Naive thymus-derived CD8-positive, alpha-beta T cell (primary cell): ENCODE results near the gene TYSND1. TPM values are rescaled to one million over a fixed set of nuclear protein-coding genes. Genes with fewer than 3 reads are reported as not detected.
A peak's percentile ranks its signal among the peaks of the same experiment; 100 is the strongest.
"Not testable (repeated sequence)": the region's sequence is repeated elsewhere in the genome, so short reads cannot be mapped to it uniquely, and the experiment has no call there.

Experiments used
- ATAC-seq, 2 donors: fragments of 150-1000 bp; cut with Tn5 transposase in 1 of 2; sonication (Bioruptor Pico), chemical (Tn5 transposase) in 1 of 2; 1 replicate in 1 of 2; 2 replicates in 1 of 2; pipeline ENCODE4 v1.10.0; 2021; ENCODE audit warnings: mild to moderate bottlenecking in 2 of 2, moderate library complexity in 2 of 2
- POLR2A ChIA-PET: fragments of 350-600 bp; sonication (Branson Sonifier 250); formaldehyde crosslinking; loops from one replicate; lab custom pipeline; 2021; ENCODE audit warnings: antibody characterized with exemption; lab: Charles Lee
- DNase-seq, 10 donors: peaks; one replicate each; pipeline versions ENCODE4 v3.0.0 to v3.0.0-alpha.2; 2020 to 2022
- H3K27ac Mint-ChIP-seq, 10 donors: one replicate each; pipeline ENCODE4 v1.8.0; 2020 to 2022; ENCODE audit warnings: mild to moderate bottlenecking in 10 of 10, mixed read lengths in 10 of 10, moderate library complexity in 4 of 10, inconsistent platforms in 1 of 10
- H3K27me3 Mint-ChIP-seq, 5 donors: one replicate each; pipeline ENCODE4 v1.8.0; 2021 to 2022; ENCODE audit warnings: mixed read lengths in 5 of 5
- H3K36me3 Mint-ChIP-seq, 3 donors: one replicate each; pipeline ENCODE4 v1.8.0; 2020 to 2022; ENCODE audit warnings: mixed read lengths in 3 of 3, mild to moderate bottlenecking in 2 of 3, inconsistent platforms in 1 of 3
- H3K4me1 Mint-ChIP-seq, 4 donors: one replicate each; pipeline ENCODE4 v1.8.0; 2021 to 2022; ENCODE audit warnings: mixed read lengths in 4 of 4
- H3K4me3 Mint-ChIP-seq, 10 donors: one replicate each; pipeline ENCODE4 v1.8.0; 2020 to 2022; ENCODE audit warnings: mild to moderate bottlenecking in 10 of 10, mixed read lengths in 10 of 10, moderate library complexity in 6 of 10, inconsistent platforms in 1 of 10
- H3K9me3 Mint-ChIP-seq, 9 donors: one replicate each; pipeline ENCODE4 v1.8.0; 2020 to 2022; ENCODE audit warnings: mixed read lengths in 9 of 9, mild to moderate bottlenecking in 3 of 9, inconsistent platforms in 1 of 9, moderate library complexity in 1 of 9
- polyA plus RNA-seq, 3 donors: library from polyadenylated mRNA; unstranded; fragments of 300-500 nt; fragmentation: Illumina TruSeq; gene quantifications; one replicate each; pipeline ENCODE4 v1.2.3, GENCODE V29; 2021
- total RNA-seq, 8 experiments: library from RNA in 2 of 8; stranded (reverse) in 2 of 8; gene quantifications; one replicate each; pipeline ENCODE4 v1.2.3 and lab custom pipeline; 2021 to 2026

The TYSND1 gene
- total and polyA plus RNA-seq, 5 experiments from 2014 or later, result 23.0 to 35.3 (median 28.8) TPM

DNA sequence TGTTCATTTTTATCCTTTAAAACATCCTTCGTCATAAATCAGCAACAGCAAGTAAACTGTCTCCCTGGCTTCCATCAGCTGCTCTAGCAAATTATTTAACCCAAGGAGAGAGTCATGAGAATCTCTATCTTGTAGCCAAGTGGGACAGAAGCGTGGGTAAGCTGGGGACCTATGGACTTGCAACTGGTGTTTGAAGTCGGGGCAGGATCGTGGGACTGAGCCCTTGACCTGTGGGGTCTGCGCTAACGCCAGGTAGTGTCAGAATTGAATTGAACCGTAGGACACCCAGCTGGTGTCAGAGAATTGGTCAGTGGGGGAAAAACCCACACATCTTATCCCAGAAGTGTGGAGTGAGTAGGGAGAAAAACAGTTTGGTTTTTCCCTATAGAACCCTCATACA, 27.3 kb downstream of the TYSND1 start:
- peaks cover 0 to 9% (median 6%) of the 10 kb centered on the region in 3 donors for H3K36me3 Mint-ChIP-seq
- H3K27ac Mint-ChIP-seq, result no peak overlapping the region
- H3K4me1 Mint-ChIP-seq, result peaks cover 0 to 12% (median 7%) of the 10 kb centered on the region in 4 donors
- no peaks in the 10 kb centered on the region for H3K9me3 Mint-ChIP-seq
- H3K27me3 Mint-ChIP-seq, result no peaks in the 10 kb centered on the region
- POLR2A ChIA-PET, result interaction anchor here (2.0 kb wide), 1 partner anchor 27 kb away, joined by 4 read pairs; no protein-coding TSS in a partner anchor
- H3K4me3 Mint-ChIP-seq, result no peak overlapping the region
- no peak for DNase-seq
- no peak for ATAC-seq

DNA sequence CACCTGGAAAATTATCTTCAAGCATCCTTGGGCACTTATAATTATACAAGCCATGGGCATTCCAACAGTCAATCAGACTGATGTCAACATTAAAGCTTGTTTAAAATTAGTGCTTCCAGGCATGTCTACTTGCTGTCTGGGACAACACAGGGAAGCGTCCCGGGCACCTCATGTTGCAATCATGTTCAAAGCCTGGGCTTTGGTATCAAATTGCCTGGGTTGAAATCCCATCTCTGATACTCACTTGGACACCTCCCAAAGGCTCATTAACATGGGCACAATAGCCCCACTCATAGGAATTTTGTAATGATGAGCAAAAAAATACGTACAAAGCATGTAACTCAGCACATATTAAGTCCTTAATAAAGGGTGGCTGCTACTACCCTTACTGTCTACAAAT, 28.3 kb downstream of the TYSND1 start:
- H3K9me3 Mint-ChIP-seq, result no peaks in the 10 kb centered on the region
- no peak overlapping the region for H3K27ac Mint-ChIP-seq
- H3K27me3 Mint-ChIP-seq, result no peaks in the 10 kb centered on the region
- H3K4me3 Mint-ChIP-seq, result no peak overlapping the region
- H3K4me1 Mint-ChIP-seq, result peaks cover 0 to 12% (median 6%) of the 10 kb centered on the region in 4 donors
- H3K36me3 Mint-ChIP-seq, result peaks cover 0 to 15% (median 9%) of the 10 kb centered on the region in 3 donors
- POLR2A ChIA-PET, result interaction anchor here (2.0 kb wide), 1 partner anchor 28 kb away, joined by 4 read pairs; no protein-coding TSS in a partner anchor
- DNase-seq, result no peak
- no peak for ATAC-seq

DNA sequence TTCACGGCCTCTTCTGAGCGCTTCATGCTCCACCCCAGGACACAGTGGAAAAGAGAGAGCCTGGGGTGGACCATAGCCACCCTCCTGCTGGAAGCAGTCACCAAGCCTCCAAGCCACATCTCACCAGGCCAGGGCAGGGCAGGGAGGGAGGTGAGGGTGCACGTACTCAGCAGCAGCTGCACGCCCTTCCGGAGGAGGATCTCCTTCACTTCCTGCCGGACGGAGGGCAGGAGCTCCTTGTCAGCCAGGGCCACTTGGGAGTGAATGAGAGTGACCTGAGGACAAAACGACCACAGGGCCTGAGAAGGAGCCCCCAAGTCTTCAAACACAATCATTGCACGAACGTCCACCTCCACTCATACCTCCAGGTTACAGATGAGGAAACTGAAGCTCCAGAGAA, 28.9 kb downstream of the TYSND1 start:
- Mint-ChIP-seq H3K4me3 (no peak overlapping the region), H3K27me3 (no peaks in the 10 kb centered on the region), H3K27ac (peak overlapping the region in 2 of 10 donors; percentile 57 to 81), H3K4me1 (peaks cover 3 to 12% (median 6%) of the 10 kb centered on the region in 4 donors), H3K36me3 (peaks cover 0 to 20% (median 9%) of the 10 kb centered on the region in 3 donors), H3K9me3 (no peaks in the 10 kb centered on the region)
- ATAC-seq (no peak), DNase-seq (no peak)
- POLR2A ChIA-PET, result interaction anchor here (2.0 to 5.0 kb wide), 3 partner anchors 24 to 28 kb away, joined by 4 to 25 read pairs (median 22); partner anchors contain the start of gene TYSND1

DNA sequence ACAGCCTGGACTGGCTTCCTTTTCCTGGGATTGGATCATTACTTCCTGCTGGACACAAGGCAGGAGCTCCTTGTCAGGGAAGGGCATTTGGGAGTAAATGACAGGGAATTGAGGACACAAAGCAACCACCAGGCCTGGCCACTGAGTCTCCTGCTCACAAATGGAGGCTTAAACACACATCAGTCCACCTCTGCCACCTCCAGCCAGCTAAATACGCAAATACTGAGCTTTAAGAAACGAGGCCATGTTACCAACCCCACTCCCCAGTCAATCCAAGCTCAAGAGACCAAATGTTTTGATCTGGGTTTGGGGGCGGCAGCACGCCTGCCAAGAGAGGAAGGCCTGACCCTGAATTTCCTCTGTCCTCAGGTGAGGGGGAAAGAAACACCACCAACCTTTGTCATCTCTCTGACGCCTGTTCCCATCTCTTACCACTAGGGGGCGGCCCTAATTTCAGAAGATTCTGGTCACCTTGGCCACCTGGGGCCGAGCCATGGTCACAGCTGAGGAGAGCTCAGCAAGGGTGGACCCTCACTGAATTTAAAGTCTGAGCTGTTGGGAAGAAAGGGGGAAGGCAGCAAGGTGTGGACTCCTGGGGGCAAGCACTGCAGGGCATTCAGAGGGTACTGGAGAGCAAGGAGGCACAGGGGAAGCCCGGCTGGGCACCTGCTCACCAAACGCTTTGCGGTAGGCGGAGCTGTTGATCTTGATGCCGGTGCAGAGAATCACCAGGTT, 30.4 kb downstream of the TYSND1 start:
- peak; percentile 80 to 92 for ATAC-seq
- H3K4me3 Mint-ChIP-seq, result peak overlapping the region in 1 of 10 donors; percentile 3
- peaks cover 3 to 13% (median 6%) of the 10 kb centered on the region in 4 donors for H3K4me1 Mint-ChIP-seq
- peak; percentile 22 to 81 (median 52) for DNase-seq
- POLR2A ChIA-PET, result interaction anchor here (0.7 to 5.0 kb wide), 7 partner anchors 10 to 1718 kb away, joined by 3 to 25 read pairs (median 3); partner anchors contain the start of genes SAR1A and TYSND1
- peak overlapping the region in 6 of 10 donors; percentile 4 to 88 (median 68) for H3K27ac Mint-ChIP-seq
- H3K9me3 Mint-ChIP-seq, result no peaks in the 10 kb centered on the region
- peaks cover 0 to 34% (median 9%) of the 10 kb centered on the region in 3 donors for H3K36me3 Mint-ChIP-seq
- no peaks in the 10 kb centered on the region for H3K27me3 Mint-ChIP-seq

DNA sequence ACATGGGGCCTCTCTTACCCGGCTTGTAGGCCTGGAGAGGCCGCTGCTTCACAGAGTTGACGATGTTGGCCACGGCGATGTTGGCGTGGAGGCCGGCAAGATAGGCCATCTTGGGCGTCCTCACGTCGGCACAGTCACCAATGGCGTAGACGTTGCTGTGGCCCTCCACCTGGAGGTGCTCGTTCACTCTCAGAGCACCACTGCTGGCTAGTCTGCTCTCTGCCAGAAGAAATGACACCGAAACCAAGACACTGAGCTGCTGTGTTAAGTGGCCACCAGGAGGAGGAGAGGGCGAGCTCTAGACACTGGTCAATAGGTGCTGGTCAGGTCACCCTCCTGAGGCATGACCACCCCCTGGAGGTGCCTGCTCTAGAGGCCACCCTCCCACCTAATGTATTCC, 31.6 kb downstream of the TYSND1 start:
- H3K4me1 Mint-ChIP-seq, result peaks cover 3 to 13% (median 6%) of the 10 kb centered on the region in 4 donors
- H3K27ac Mint-ChIP-seq, result no peak overlapping the region
- H3K36me3 Mint-ChIP-seq, result peaks cover 0 to 36% (median 3%) of the 10 kb centered on the region in 3 donors
- ATAC-seq (no peak), DNase-seq (no peak)
- POLR2A ChIA-PET, result interaction anchor here (2.6 to 5.0 kb wide), 2 partner anchors 21 to 31 kb away, joined by 22 to 25 read pairs; partner anchors contain the start of gene TYSND1
- H3K4me3 Mint-ChIP-seq, result no peak overlapping the region
- H3K9me3 Mint-ChIP-seq, result no peaks in the 10 kb centered on the region
- no peaks in the 10 kb centered on the region for H3K27me3 Mint-ChIP-seq

DNA sequence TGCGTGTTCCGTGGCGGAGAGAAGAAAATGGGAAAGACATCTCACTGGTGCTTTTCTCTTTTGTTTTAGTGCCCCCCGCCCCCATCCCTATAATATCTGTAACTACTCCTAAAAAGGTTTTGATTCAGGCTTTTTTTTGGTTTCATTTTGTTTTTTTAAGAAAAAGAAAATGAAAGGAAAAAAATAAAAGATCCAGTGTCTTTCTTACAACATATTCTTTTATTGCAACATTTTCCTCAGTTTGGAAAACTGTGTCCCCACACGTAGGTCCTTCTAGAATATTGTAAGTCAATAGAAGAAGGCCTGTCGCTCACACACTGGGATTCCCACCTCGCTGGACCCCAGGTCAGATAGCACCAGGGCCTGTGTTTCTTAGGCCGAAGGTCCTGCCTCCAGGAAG, 34.4 kb downstream of the TYSND1 start:
- H3K4me1 Mint-ChIP-seq, result peaks cover 4 to 13% (median 8%) of the 10 kb centered on the region in 4 donors
- POLR2A ChIA-PET, result no interaction called here
- peaks cover 0 to 54% (median 9%) of the 10 kb centered on the region in 3 donors for H3K36me3 Mint-ChIP-seq
- H3K4me3 Mint-ChIP-seq, result no peak overlapping the region
- no peaks in the 10 kb centered on the region for H3K27me3 Mint-ChIP-seq
- H3K27ac Mint-ChIP-seq, result peak overlapping the region in 2 of 10 donors; percentile 39 to 60
- H3K9me3 Mint-ChIP-seq, result no peaks in the 10 kb centered on the region
- DNase-seq (no peak), ATAC-seq (no peak)

DNA sequence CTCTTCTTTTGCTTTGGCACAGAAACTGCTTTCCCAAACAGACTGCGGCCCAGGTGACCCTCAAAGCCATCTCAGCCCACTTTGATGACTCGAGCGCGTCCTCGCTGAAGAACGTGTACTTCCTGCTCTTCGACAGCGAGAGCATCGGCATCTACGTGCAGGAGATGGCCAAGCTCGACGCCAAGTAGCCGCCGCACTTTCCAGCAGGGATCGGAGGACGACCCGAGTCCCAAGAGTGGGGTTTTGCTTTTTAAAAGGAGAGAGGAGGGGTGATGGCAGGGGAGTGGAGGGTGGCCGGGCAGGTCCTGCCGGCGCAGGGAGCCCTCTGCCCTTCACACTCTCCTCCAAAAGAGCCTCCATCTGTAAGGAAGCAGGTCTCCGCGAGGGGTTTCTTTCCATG, 35.0 kb downstream of the TYSND1 start:
- no peak for DNase-seq
- no peaks in the 10 kb centered on the region for H3K27me3 Mint-ChIP-seq
- H3K9me3 Mint-ChIP-seq, result no peaks in the 10 kb centered on the region
- H3K36me3 Mint-ChIP-seq, result peaks cover 0 to 55% (median 9%) of the 10 kb centered on the region in 3 donors
- ATAC-seq, result no peak
- no peak overlapping the region for H3K27ac Mint-ChIP-seq
- peaks cover 4 to 9% (median 7%) of the 10 kb centered on the region in 4 donors for H3K4me1 Mint-ChIP-seq
- POLR2A ChIA-PET, result no interaction called here
- H3K4me3 Mint-ChIP-seq, result no peak overlapping the region

DNA sequence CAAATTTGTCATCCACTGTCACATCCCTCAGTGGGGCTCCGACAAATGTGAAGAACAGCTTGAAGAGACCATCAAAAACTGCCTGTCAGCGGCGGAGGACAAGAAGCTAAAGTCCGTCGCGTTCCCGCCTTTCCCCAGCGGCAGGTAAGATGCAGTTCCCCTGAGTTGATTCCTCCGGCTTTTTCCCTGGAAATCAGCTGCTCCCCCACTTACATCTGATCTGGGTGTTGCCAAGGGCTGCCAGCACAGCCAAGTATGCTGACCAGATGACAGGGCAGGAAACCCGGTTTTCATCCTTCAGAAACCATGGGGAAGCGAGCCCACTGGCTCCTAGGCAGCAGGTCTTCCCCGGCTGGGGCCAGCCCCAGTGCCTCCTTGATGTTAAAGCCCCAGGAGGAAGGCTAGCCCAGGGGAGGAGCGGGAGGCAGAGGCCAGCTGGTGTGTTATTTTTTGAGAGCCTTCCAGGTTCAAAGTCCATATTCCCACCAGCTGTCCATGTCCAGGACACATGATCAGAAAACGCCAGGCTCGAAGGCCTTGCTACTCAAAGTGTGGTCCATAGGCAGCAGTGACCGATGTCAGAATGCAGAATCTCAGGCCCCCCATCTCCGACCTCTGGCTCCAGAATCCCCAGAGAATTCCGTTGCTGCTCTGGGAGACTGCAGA, 37.3 kb downstream of the TYSND1 start:
- H3K9me3 Mint-ChIP-seq, result no peaks in the 10 kb centered on the region
- H3K27me3 Mint-ChIP-seq, result no peaks in the 10 kb centered on the region
- DNase-seq (no peak), ATAC-seq (no peak)
- POLR2A ChIA-PET, result interaction anchor here (1.1 to 2.0 kb wide), 2 partner anchors 16 kb away, joined by 4 to 6 read pairs; no protein-coding TSS in a partner anchor
- peak overlapping the region in 1 of 10 donors; percentile 60 for H3K27ac Mint-ChIP-seq
- H3K36me3 Mint-ChIP-seq, result peaks cover 0 to 71% (median 12%) of the 10 kb centered on the region in 3 donors
- no peak overlapping the region for H3K4me3 Mint-ChIP-seq
- peaks cover 0 to 10% (median 8%) of the 10 kb centered on the region in 4 donors for H3K4me1 Mint-ChIP-seq

DNA sequence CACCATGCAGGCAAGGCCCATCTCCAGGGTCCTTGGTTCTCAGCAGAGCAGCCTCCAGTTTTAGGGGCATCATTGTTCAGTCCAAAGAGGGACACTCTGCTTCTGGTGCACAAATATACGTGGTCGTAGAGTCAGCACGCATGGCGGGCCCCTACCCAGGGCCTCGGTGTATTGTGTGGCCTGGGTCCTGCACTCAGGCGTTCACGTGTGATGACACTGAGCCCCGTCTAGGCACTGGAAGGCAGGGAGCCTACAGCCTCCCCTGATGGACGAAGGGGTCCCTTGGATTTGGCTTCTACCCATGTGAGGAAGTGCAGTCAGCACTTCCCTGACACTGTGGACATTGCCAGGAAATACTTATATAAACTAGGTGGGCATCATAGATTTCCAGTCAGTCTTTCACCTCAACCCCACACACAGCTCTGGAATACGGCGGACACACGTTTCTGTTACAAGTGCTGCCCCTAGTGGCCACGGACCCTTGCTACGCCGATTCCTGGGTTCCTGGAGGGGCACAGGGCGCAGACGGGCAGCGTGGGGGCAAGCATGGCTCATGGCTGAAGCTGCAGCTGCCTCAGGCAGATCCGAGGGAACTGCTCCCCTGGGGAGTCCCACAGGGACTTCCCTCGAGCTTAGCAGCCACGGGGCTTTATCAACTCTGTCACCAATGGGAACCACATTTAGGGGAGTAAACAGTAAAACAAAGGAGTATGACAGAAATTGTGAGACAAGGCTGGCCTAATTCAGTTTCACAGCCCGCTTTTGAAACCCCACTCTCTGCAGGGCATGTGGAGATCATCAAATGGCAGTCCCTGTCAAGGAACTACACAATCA, 39.3 kb downstream of the TYSND1 start:
- no peak for DNase-seq
- no peak for ATAC-seq
- no peaks in the 10 kb centered on the region for H3K27me3 Mint-ChIP-seq
- peak overlapping the region in 5 of 10 donors; percentile 44 to 65 (median 49) for H3K27ac Mint-ChIP-seq
- peaks cover 0 to 77% (median 16%) of the 10 kb centered on the region in 3 donors for H3K36me3 Mint-ChIP-seq
- POLR2A ChIA-PET, result interaction anchor here (0.9 to 2.0 kb wide), 2 partner anchors 14 to 64 kb away, joined by 3 to 6 read pairs; no protein-coding TSS in a partner anchor
- H3K4me3 Mint-ChIP-seq, result no peak overlapping the region
- no peaks in the 10 kb centered on the region for H3K9me3 Mint-ChIP-seq
- peaks cover 0 to 10% (median 6%) of the 10 kb centered on the region in 4 donors for H3K4me1 Mint-ChIP-seq

DNA sequence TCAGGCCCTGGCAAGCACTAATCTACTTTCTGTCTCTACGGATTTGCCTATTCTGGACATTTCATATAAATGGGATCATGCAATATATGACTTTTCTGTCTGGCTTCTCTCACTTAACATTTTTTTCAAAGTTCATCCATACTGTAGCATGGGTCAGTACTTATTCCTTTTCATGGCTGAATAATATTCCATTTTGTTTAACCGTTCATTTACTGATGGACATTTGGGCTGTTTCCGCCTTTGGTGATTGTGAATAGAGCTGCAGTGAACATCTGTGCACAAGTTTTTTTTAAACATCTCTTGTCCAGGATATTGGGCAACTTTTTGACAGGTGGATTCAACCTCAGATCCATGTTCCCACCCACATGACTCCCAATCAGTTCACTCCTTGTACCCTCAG, 44.8 kb downstream of the TYSND1 start:
- H3K27me3 Mint-ChIP-seq, result no peaks in the 10 kb centered on the region
- peak overlapping the region in 1 of 10 donors; percentile 66 for H3K27ac Mint-ChIP-seq
- no peak overlapping the region for H3K4me3 Mint-ChIP-seq

DNA sequence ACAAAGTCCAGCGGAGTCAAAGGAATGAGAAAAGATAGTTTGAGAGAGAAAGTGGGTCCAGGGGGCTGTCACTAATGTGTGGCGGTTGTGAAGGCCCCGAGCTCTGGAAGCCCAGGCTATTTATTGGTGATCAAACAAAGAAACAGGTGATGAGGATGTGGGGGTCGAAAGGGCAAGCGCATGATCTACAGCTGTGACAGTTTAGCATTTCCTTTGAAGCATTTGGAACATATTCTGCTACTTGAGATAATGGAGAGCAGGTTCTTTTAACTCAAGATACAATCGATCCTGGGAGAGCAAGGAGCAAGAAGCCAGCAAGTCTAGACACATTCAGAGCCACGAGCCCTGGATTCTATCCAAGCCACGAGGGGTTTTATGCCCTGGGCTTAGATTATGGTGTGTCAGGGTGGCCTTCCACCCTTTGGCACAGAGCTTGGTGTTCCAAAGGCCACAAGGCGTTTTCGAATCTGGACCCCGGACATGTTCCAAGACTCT, 45.4 kb downstream of the TYSND1 start:
- Mint-ChIP-seq H3K27ac (peak overlapping the region in 7 of 10 donors; percentile 15 to 78 (median 54)), H3K36me3 (peaks cover 15 to 92% (median 37%) of the 10 kb centered on the region in 3 donors), H3K4me1 (peaks cover 3 to 29% (median 17%) of the 10 kb centered on the region in 4 donors)
- ATAC-seq, DNase-seq, H3K4me3 Mint-ChIP-seq, H3K9me3 Mint-ChIP-seq, H3K27me3 Mint-ChIP-seq: not testable (repeated sequence)
- POLR2A ChIA-PET, result interaction anchor here (0.6 to 1.5 kb wide), 2 partner anchors 8 to 37 kb away, joined by 4 read pairs; no protein-coding TSS in a partner anchor

More for the DNA sequence above, 44.8 kb downstream of the TYSND1 start:
- POLR2A ChIA-PET, result interaction anchor here (0.6 to 1.5 kb wide), 2 partner anchors 9 to 37 kb away, joined by 4 read pairs; no protein-coding TSS in a partner anchor
- peaks cover 0 to 25% (median 12%) of the 10 kb centered on the region in 4 donors for H3K4me1 Mint-ChIP-seq
- H3K36me3 Mint-ChIP-seq, result peaks cover 15 to 88% (median 37%) of the 10 kb centered on the region in 3 donors
- H3K9me3 Mint-ChIP-seq, result no peaks in the 10 kb centered on the region
- ATAC-seq (no peak), DNase-seq (no peak)
